ENCODE results near the gene CACNA1B. TPM values are rescaled to one million over a fixed set of nuclear protein-coding genes. Genes with fewer than 3 reads are reported as not detected.

CACNA1B gene
- total RNA-seq, 5 donors from 2014 or later (not counting 1 experiment from before 2014, with no cell fraction given) = 0.03 to 0.09 (median 0.03) TPM; not detected in 2

DNA sequence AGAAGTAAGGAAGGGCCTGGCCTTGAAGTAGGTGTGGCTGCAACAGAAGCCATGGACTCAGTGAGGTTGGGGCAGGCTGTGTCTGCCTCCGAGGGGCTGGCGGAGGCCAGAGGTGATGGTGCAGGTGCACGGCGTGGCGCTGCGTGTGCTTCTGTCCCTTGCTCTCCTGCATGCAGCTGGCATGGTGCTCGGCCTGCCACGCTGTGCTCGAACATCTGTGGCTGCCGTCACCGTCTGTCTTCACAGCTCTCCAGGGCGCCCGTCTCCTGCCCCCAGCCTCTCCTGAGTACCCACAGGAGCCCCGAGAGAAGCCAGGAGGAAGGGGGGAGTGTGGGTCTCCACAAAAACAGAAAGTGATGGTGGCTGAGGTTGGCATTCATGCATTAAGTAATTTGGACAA is 193.7 kb downstream of the CACNA1B start:
- no peaks in the 10 kb centered on the region for H3K36me3 Mint-ChIP-seq
- H3K27me3 Mint-ChIP-seq = peaks cover 6 to 21% of the 10 kb centered on the region in 2 donors
- H3K4me3 ChIP-seq (ENCODE audit: control insufficient read depth in 1 of 2, extremely low read depth in 1 of 2, low read length in 1 of 2) = no peak overlapping the region
- H3K27ac Mint-ChIP-seq = no peak overlapping the region
- DNase-seq = peak in 2 of 35 experiments; percentile 0 to 16
- no peak overlapping the region for H3K27ac ChIP-seq (ENCODE audit: low read length)
- peaks cover 0 to 42% of the 10 kb centered on the region in 2 experiments for H3K27me3 ChIP-seq (replicated peaks in 1 of 2; ENCODE audit: control insufficient read depth in 2 of 2, extremely low read depth in 1 of 2, insufficient read depth in 2 of 2, low read length in 1 of 2)
- H3K9me3 Mint-ChIP-seq = no peaks in the 10 kb centered on the region
- no peaks in the 10 kb centered on the region for H3K36me3 ChIP-seq (ENCODE audit: control insufficient read depth in 2 of 2, extremely low read depth in 1 of 2, insufficient read depth in 1 of 2, low read length in 1 of 2)
- H3K4me1 ChIP-seq (ENCODE audit: control insufficient read depth in 1 of 2, extremely low read depth in 1 of 2, insufficient read depth in 2 of 2, low read length in 2 of 2) = no peaks in the 10 kb centered on the region
- H3K4me3 Mint-ChIP-seq = no peak overlapping the region
- ChIA-PET CTCF (no interaction called here), POLR2A (no interaction called here)
- no peaks in the 10 kb centered on the region for H3K4me1 Mint-ChIP-seq
- no peak for ATAC-seq (replicated peaks in 1 of 4)
- 90% methylated on average over 10 of the region's 14 CpGs for WGBS (ENCODE audit: insufficient coverage)
- no peaks in the 10 kb centered on the region for H3K9me3 ChIP-seq

DNA sequence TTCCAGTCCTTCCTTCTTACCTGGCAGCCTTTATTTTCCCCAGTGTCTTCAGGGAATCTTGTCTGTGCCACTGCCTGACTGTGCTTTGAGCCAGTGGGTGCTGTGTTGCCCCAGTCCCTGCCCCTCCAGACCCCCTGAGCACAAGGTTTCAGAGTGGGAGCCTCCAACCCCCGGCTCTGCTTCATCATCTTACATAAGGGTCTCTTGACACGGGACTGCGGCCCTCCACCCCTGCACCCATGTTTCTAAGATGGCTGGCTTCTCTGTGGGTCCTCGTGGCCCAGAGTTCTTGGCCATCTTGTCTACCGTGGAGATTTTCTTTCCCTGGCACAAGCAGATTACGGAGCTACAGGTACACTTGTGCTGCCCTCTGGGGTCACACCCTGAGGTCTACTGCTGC is 194.1 kb downstream of the CACNA1B start:
- ChIA-PET POLR2A (no interaction called here), CTCF (no interaction called here)
- peak in 1 of 35 experiments; percentile 2 for DNase-seq
- Mint-ChIP-seq H3K27me3 (peaks cover 6 to 21% of the 10 kb centered on the region in 2 donors), H3K36me3 (no peaks in the 10 kb centered on the region), H3K4me1 (no peaks in the 10 kb centered on the region), H3K4me3 (no peak overlapping the region), H3K27ac (no peak overlapping the region), H3K9me3 (no peaks in the 10 kb centered on the region)
- Histone ChIP-seq H3K27me3 (replicated peaks in 1 of 2; ENCODE audit: control insufficient read depth in 2 of 2, extremely low read depth in 1 of 2, insufficient read depth in 2 of 2, low read length in 1 of 2) (peaks cover 0 to 42% of the 10 kb centered on the region in 2 experiments), H3K4me3 (ENCODE audit: control insufficient read depth in 1 of 2, extremely low read depth in 1 of 2, low read length in 1 of 2) (no peak overlapping the region), H3K9me3 (no peaks in the 10 kb centered on the region), H3K4me1 (ENCODE audit: control insufficient read depth in 1 of 2, extremely low read depth in 1 of 2, insufficient read depth in 2 of 2, low read length in 2 of 2) (no peaks in the 10 kb centered on the region), H3K27ac (ENCODE audit: low read length) (no peak overlapping the region), H3K36me3 (ENCODE audit: control insufficient read depth in 2 of 2, extremely low read depth in 1 of 2, insufficient read depth in 1 of 2, low read length in 1 of 2) (no peaks in the 10 kb centered on the region)
- 75% methylated on average over 6 of the region's 6 CpGs for WGBS (ENCODE audit: insufficient coverage)
- ATAC-seq (replicated peaks in 1 of 4) = no peak

DNA sequence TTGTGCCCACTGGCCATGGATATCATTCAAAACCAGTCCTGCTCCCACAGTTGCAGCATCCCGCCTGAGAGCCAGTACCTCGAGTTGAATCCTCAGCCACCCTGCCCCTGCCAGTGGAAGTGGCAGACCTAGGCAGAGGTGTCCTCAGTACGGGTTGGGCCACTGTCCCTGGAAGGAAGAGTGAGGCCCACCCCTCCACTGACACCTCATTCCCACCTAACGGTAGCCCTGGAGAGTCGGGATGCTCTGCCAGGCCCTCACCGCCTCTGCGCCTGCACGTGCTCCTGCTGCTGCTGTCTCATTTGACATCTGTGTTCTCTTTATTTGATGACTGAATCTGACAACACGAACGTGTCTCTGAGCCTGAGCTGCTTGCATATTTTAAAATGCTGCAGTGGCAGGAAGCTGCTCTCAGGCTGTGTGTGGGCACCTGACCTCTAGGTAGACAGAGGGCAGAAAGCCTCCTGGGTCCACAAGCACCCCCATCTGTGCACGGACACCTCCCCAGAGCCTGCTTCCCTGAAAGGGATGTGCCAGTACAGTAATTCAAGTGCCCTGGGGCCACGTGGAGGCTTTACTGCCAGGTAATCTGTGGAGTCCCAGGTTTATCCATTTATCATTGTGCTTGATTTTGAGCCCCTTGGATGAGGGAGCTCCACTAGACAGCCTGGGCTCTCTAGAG is 194.7 kb downstream of the CACNA1B start:
- no peak overlapping the region for H3K27ac Mint-ChIP-seq
- ATAC-seq (replicated peaks in 1 of 4) (no peak), DNase-seq (peak in 2 of 35 experiments; percentile 0)
- H3K36me3 Mint-ChIP-seq = no peaks in the 10 kb centered on the region
- H3K4me3 ChIP-seq (ENCODE audit: control insufficient read depth in 1 of 2, extremely low read depth in 1 of 2, low read length in 1 of 2) = no peak overlapping the region
- 72% methylated on average over 11 of the region's 12 CpGs for WGBS (ENCODE audit: insufficient coverage)
- no peaks in the 10 kb centered on the region for H3K4me1 ChIP-seq (ENCODE audit: control insufficient read depth in 1 of 2, extremely low read depth in 1 of 2, insufficient read depth in 2 of 2, low read length in 2 of 2)
- no peaks in the 10 kb centered on the region for H3K9me3 ChIP-seq
- ChIA-PET POLR2A (no interaction called here), CTCF (no interaction called here)
- H3K27me3 ChIP-seq (replicated peaks in 1 of 2; ENCODE audit: control insufficient read depth in 2 of 2, extremely low read depth in 1 of 2, insufficient read depth in 2 of 2, low read length in 1 of 2) = peaks cover 0 to 46% of the 10 kb centered on the region in 2 experiments
- no peaks in the 10 kb centered on the region for H3K4me1 Mint-ChIP-seq
- H3K27ac ChIP-seq (ENCODE audit: low read length) = no peak overlapping the region
- no peaks in the 10 kb centered on the region for H3K36me3 ChIP-seq (ENCODE audit: control insufficient read depth in 2 of 2, extremely low read depth in 1 of 2, insufficient read depth in 1 of 2, low read length in 1 of 2)
- peaks cover 7 to 23% of the 10 kb centered on the region in 2 donors for H3K27me3 Mint-ChIP-seq
- H3K4me3 Mint-ChIP-seq = no peak overlapping the region
- no peaks in the 10 kb centered on the region for H3K9me3 Mint-ChIP-seq

DNA sequence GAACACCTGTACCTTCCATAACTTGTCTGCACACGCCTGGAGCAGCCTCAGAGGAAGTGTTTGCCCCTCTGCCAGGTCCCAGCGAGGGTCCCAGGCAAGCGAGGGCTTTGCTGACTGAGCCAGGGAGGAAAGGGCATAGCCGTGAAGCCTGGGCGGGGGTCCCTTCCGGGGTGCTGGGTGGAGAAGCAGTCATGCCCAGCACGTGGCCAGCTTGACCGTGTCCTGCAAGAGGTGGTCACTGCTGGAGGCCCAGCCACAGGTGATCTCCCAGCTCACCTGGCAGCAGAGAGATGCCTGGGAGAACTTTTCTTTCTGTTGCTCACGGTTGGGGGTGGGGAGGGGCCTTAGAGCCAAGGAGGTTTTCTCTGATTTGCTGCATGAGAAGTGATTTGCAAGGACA is 195.3 kb downstream of the CACNA1B start:
- Histone ChIP-seq H3K27ac (ENCODE audit: low read length) (no peak overlapping the region), H3K4me1 (ENCODE audit: control insufficient read depth in 1 of 2, extremely low read depth in 1 of 2, insufficient read depth in 2 of 2, low read length in 2 of 2) (no peaks in the 10 kb centered on the region), H3K4me3 (ENCODE audit: control insufficient read depth in 1 of 2, extremely low read depth in 1 of 2, low read length in 1 of 2) (no peak overlapping the region), H3K27me3 (replicated peaks in 1 of 2; ENCODE audit: control insufficient read depth in 2 of 2, extremely low read depth in 1 of 2, insufficient read depth in 2 of 2, low read length in 1 of 2) (peaks cover 0 to 48% of the 10 kb centered on the region in 2 experiments), H3K36me3 (ENCODE audit: control insufficient read depth in 2 of 2, extremely low read depth in 1 of 2, insufficient read depth in 1 of 2, low read length in 1 of 2) (no peaks in the 10 kb centered on the region), H3K9me3 (no peaks in the 10 kb centered on the region)
- Mint-ChIP-seq H3K9me3 (no peaks in the 10 kb centered on the region), H3K36me3 (no peaks in the 10 kb centered on the region), H3K27me3 (peaks cover 11 to 27% of the 10 kb centered on the region in 2 donors), H3K4me3 (no peak overlapping the region), H3K27ac (no peak overlapping the region), H3K4me1 (no peaks in the 10 kb centered on the region)
- ChIA-PET CTCF (no interaction called here), POLR2A (no interaction called here)
- WGBS (ENCODE audit: insufficient coverage) = 58% methylated on average over 9 of the region's 9 CpGs
- no peak for ATAC-seq (replicated peaks in 1 of 4)
- peak in 2 of 35 experiments; percentile 1 to 2 for DNase-seq

DNA sequence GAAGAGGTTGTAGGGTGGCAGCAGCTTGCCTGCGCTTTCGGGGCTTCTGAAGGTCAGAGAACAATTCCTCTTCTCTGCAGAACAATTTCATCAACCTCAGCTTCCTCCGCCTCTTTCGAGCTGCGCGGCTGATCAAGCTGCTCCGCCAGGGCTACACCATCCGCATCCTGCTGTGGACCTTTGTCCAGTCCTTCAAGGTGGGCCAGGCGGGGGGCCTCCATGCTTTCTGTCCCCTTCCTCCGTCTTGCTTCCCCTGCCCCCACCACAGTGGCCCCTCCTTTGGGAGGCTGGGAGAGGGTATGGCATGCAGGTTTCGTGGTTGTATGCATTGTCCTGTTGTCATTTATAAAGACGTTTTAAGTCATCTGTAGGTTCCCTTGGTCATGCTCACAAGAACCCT is 195.8 kb downstream of the CACNA1B start:
- ChIA-PET POLR2A (no interaction called here), CTCF (no interaction called here)
- peaks cover 0 to 53% of the 10 kb centered on the region in 2 experiments for H3K27me3 ChIP-seq (replicated peaks in 1 of 2; ENCODE audit: control insufficient read depth in 2 of 2, extremely low read depth in 1 of 2, insufficient read depth in 2 of 2, low read length in 1 of 2)
- WGBS (ENCODE audit: insufficient coverage) = 87% methylated on average over 6 of the region's 12 CpGs
- H3K27ac Mint-ChIP-seq = no peak overlapping the region
- H3K4me3 ChIP-seq (ENCODE audit: control insufficient read depth in 1 of 2, extremely low read depth in 1 of 2, low read length in 1 of 2) = no peak overlapping the region
- DNase-seq (peak in 1 of 35 experiments; percentile 5), ATAC-seq (replicated peaks in 1 of 4) (no peak)
- H3K27me3 Mint-ChIP-seq = peaks cover 14 to 29% of the 10 kb centered on the region in 2 donors
- no peaks in the 10 kb centered on the region for H3K4me1 ChIP-seq (ENCODE audit: control insufficient read depth in 1 of 2, extremely low read depth in 1 of 2, insufficient read depth in 2 of 2, low read length in 2 of 2)
- H3K9me3 ChIP-seq = no peaks in the 10 kb centered on the region
- H3K9me3 Mint-ChIP-seq = no peaks in the 10 kb centered on the region
- no peaks in the 10 kb centered on the region for H3K36me3 ChIP-seq (ENCODE audit: control insufficient read depth in 2 of 2, extremely low read depth in 1 of 2, insufficient read depth in 1 of 2, low read length in 1 of 2)
- no peaks in the 10 kb centered on the region for H3K4me1 Mint-ChIP-seq
- H3K27ac ChIP-seq (ENCODE audit: low read length) = no peak overlapping the region
- H3K36me3 Mint-ChIP-seq = no peaks in the 10 kb centered on the region
- no peak overlapping the region for H3K4me3 Mint-ChIP-seq

DNA sequence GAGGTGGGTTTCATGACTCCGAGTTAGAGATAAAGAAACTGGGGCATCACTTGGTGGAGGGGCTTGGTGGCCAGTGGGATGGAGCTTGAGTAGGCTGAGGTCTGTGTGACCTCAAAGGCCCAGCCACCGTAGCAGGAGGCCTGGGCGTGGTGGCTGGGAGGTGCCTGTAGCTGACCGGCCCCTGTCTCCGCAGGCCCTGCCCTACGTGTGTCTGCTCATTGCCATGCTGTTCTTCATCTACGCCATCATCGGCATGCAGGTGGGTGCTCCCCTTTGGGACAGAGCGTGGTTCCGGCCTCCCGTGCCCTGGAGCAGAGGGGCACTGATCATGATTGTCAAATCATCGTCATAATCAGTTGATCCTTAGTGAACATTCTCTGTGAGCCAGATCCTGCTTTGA is 196.2 kb downstream of the CACNA1B start:
- no peaks in the 10 kb centered on the region for H3K9me3 Mint-ChIP-seq
- DNase-seq (peak in 2 of 35 experiments; percentile 1 to 20), ATAC-seq (replicated peaks in 1 of 4) (no peak)
- POLR2A ChIA-PET = no interaction called here
- no peaks in the 10 kb centered on the region for H3K4me1 ChIP-seq (ENCODE audit: control insufficient read depth in 1 of 2, extremely low read depth in 1 of 2, insufficient read depth in 2 of 2, low read length in 2 of 2)
- H3K27ac ChIP-seq (ENCODE audit: low read length) = no peak overlapping the region
- CTCF ChIA-PET = no interaction called here
- peaks cover 18 to 33% of the 10 kb centered on the region in 2 donors for H3K27me3 Mint-ChIP-seq
- no peaks in the 10 kb centered on the region for H3K36me3 Mint-ChIP-seq
- H3K27ac Mint-ChIP-seq = no peak overlapping the region
- H3K4me3 ChIP-seq (ENCODE audit: control insufficient read depth in 1 of 2, extremely low read depth in 1 of 2, low read length in 1 of 2) = no peak overlapping the region
- H3K4me1 Mint-ChIP-seq = no peaks in the 10 kb centered on the region
- H3K36me3 ChIP-seq (ENCODE audit: control insufficient read depth in 2 of 2, extremely low read depth in 1 of 2, insufficient read depth in 1 of 2, low read length in 1 of 2) = no peaks in the 10 kb centered on the region
- H3K4me3 Mint-ChIP-seq = no peak overlapping the region
- peaks cover 0 to 54% of the 10 kb centered on the region in 2 experiments for H3K27me3 ChIP-seq (replicated peaks in 1 of 2; ENCODE audit: control insufficient read depth in 2 of 2, extremely low read depth in 1 of 2, insufficient read depth in 2 of 2, low read length in 1 of 2)
- 91% methylated on average over 11 of the region's 12 CpGs for WGBS (ENCODE audit: insufficient coverage)
- H3K9me3 ChIP-seq = no peaks in the 10 kb centered on the region

Measured in T-cell (primary cell).